Measurements from ENCODE around the gene PRDM16. TPM values are rescaled to one million over a fixed set of nuclear protein-coding genes. Genes with fewer than 3 reads are reported as not detected.

The PRDM16 gene
- polyA plus RNA-seq, 1 of the 3 experiments (the other 2 are of a cell fraction): not detected

- no peaks in the 10 kb centered on the region for H3K4me1 ChIP-seq (ENCODE audit: control insufficient read depth in 1 of 2, insufficient read depth in 2 of 2, low read depth in 1 of 2, low read length in 1 of 2)
- H3K4me2 ChIP-seq: no peak overlapping the region
- H3K4me3 ChIP-seq (ENCODE audit: low read depth in 2 of 2, low read length in 1 of 2): no peak overlapping the region
- H3K9me3 ChIP-seq: no peaks in the 10 kb centered on the region
- H4K20me1 ChIP-seq (ENCODE audit: insufficient read depth): no peaks in the 10 kb centered on the region
- H3K9ac ChIP-seq: no peak overlapping the region
- no peaks in the 10 kb centered on the region for H3K36me3 ChIP-seq (replicated peaks in 1 of 2; ENCODE audit: control insufficient read depth in 1 of 2, insufficient read depth in 2 of 2, low read length in 1 of 2)
- TF ChIP-seq TEAD4 (IDR thresholded peaks at IDR 0.05; ENCODE audit: borderline replicate concordance, insufficient read depth) (no peak), RFX5 (IDR thresholded peaks at IDR 0.05; ENCODE audit: low read length) (no peak), FOXM1 (IDR thresholded peaks at IDR 0.05; ENCODE audit: low read depth) (no peak), SMC3 (IDR thresholded peaks at IDR 0.05; ENCODE audit: low read depth, low read length) (no peak), YY1 (IDR thresholded peaks at IDR 0.05; ENCODE audit: low read depth) (no peak), EP300 (IDR thresholded peaks at IDR 0.05; ENCODE audit: borderline replicate concordance in 1 of 2, low read depth in 1 of 2, low read length in 1 of 2) (no peak), REST (IDR thresholded peaks at IDR 0.05; ENCODE audit: low read depth, low read length) (no peak), FOXJ3 (CRISPR knock-in tag; IDR thresholded peaks at IDR 0.05) (no peak)
- TF ChIP-seq, protein P1, sequence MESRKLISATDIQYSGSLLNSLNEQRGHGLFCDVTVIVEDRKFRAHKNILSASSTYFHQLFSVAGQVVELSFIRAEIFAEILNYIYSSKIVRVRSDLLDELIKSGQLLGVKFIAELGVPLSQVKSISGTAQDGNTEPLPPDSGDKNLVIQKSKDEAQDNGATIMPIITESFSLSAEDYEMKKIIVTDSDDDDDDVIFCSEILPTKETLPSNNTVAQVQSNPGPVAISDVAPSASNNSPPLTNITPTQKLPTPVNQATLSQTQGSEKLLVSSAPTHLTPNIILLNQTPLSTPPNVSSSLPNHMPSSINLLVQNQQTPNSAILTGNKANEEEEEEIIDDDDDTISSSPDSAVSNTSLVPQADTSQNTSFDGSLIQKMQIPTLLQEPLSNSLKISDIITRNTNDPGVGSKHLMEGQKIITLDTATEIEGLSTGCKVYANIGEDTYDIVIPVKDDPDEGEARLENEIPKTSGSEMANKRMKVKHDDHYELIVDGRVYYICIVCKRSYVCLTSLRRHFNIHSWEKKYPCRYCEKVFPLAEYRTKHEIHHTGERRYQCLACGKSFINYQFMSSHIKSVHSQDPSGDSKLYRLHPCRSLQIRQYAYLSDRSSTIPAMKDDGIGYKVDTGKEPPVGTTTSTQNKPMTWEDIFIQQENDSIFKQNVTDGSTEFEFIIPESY (IDR thresholded peaks at IDR 0.05; ENCODE audit: borderline replicate concordance, low read depth): no peak
- ChIA-PET CTCF (interaction anchor here (1.2 kb wide), 1 partner anchor 23 kb away, joined by 3 read pairs; no protein-coding TSS in a partner anchor), POLR2A (no interaction called here)
- H3K9me2 ChIP-seq: no peaks in the 10 kb centered on the region
- no peak for DNase-seq
- WGBS (ENCODE audit: low lambda C conversion rate): 34% methylated on average over 13 of the region's 13 CpGs
- H3K79me2 ChIP-seq (ENCODE audit: insufficient read depth): no peaks in the 10 kb centered on the region
- peaks cover 33% of the 10 kb centered on the region; the same call in 1 of the 2 replicates for H3K27me3 ChIP-seq (ENCODE audit: insufficient read depth)
- H3K27ac ChIP-seq (ENCODE audit: low read depth in 2 of 2, low read length in 1 of 2): no peak overlapping the region
- H3F3A ChIP-seq (replicated peaks; ENCODE audit: insufficient read depth): no peaks in the 10 kb centered on the region
- H2AFZ ChIP-seq (ENCODE audit: low read depth): no peak overlapping the region
Measured at GRCh38 chr1:3401585-3402257, 332.7 kb downstream of the PRDM16 start.

All from SK-N-SH (cell line).